ENCODE data around the gene ANKRD63. TPM values are rescaled to one million over a fixed set of nuclear protein-coding genes. Genes with fewer than 3 reads are reported as not detected.

The ANKRD63 gene
- total and polyA plus RNA-seq, 9 of the 15 experiments (the other 6 are each of a cell fraction or from before 2014, with no cell fraction given), result 1.3 to 2.0 (median 1.8) TPM; not detected in 6

DNA sequence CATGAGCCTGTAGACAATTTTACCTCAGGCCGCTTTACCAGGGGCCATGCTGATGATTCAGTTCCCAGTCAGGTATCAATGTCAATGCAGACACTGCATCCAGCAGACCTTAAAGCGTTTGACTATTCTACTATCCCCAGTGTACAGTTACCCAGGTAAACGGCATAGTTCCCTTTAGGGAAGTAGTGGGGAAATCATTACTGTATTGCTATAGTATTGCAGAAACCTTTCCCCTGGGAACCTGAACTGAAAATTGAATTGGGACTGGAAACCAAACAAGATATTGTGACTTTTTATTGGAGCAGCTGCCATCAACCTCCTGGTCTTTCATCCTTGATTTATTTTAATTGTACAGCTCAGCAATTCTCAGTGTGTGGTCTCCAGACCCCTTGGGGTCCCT lies 34.1 kb upstream of the ANKRD63 start:
- no peaks in the 10 kb centered on the region for H3K9me1 ChIP-seq (ENCODE audit: control insufficient read depth, insufficient read depth, low read length)
- peaks cover 2 to 29% of the 10 kb centered on the region in 2 experiments; a peak in 3 of 5 replicates for H3K27me3 ChIP-seq (ENCODE audit: control insufficient read depth in 2 of 2, insufficient read depth in 2 of 2, low read length in 2 of 2)
- in situ Hi-C loops (cut with MboI) (no loop called here), intact Hi-C loops (cut with micrococcal nuclease) (no loop called here)
- no peak for DNase-seq (ENCODE audit: extremely low read depth in 1 of 4, low spot score in 3 of 4)
- ChIA-PET POLR2A (interaction anchor here (0.7 kb wide), 2 partner anchors 10 to 153 kb away, joined by 3 read pairs; no protein-coding TSS in a partner anchor), CTCF (ENCODE audit: low intra/inter-chr PET ratio) (interaction anchor here (0.8 kb wide), 1 partner anchor 21 kb away, joined by 3 read pairs; no protein-coding TSS in a partner anchor)
- 4% methylated on average over 3 of the region's 3 CpGs for WGBS (ENCODE audit: insufficient coverage, low coverage, missing lambda C conversion rate)
- H3K79me2 ChIP-seq (ENCODE audit: control insufficient read depth, insufficient read depth, low read length), result no peaks in the 10 kb centered on the region
- no peak for ATAC-seq
- H3K4me2 ChIP-seq (ENCODE audit: insufficient read depth, low read length), result no peak overlapping the region
- H4K20me1 ChIP-seq (replicated peaks; ENCODE audit: control insufficient read depth, insufficient read depth, low read length), result no peaks in the 10 kb centered on the region
- H3K27ac ChIP-seq (ENCODE audit: extremely low read depth, low read depth, low read length), result no peak overlapping the region
- no peaks in the 10 kb centered on the region for H3K36me3 ChIP-seq (ENCODE audit: control insufficient read depth, insufficient read depth, low read length)
- TF ChIP-seq RBM39 (optimal IDR thresholded peaks at IDR 0.05; ENCODE audit: low read depth, low read length) (no peak), ZNF316 (IDR thresholded peaks at IDR 0.05) (peak; percentile 41; the same call in 1 of the 2 replicates), C11orf30 (IDR thresholded peaks at IDR 0.05; ENCODE audit: low read depth) (0 out of 2 replicates have a peak, but pooled peaks have one; percentile 5)
- no TSS peak for BruUV-seq (replicated peaks)
- no peak overlapping the region for H3K9ac ChIP-seq (ENCODE audit: insufficient read depth in 1 of 2, low read depth in 2 of 2, low read length in 2 of 2)
- FAIRE-seq, result no peak
- no peak overlapping the region for H2AFZ ChIP-seq (ENCODE audit: low read depth, low read length)
- H3K4me3 ChIP-seq, result no peak overlapping the region
- H3K9me3 ChIP-seq (replicated peaks; ENCODE audit: control insufficient read depth, insufficient read depth, low read depth, low read length), result no peaks in the 10 kb centered on the region
- H3K4me1 ChIP-seq (replicated peaks in 1 of 2; ENCODE audit: control insufficient read depth in 2 of 2, insufficient read depth in 2 of 2, low read length in 2 of 2), result peaks cover 0 to 3% of the 10 kb centered on the region in 2 experiments; a peak in 2 of 5 replicates

DNA sequence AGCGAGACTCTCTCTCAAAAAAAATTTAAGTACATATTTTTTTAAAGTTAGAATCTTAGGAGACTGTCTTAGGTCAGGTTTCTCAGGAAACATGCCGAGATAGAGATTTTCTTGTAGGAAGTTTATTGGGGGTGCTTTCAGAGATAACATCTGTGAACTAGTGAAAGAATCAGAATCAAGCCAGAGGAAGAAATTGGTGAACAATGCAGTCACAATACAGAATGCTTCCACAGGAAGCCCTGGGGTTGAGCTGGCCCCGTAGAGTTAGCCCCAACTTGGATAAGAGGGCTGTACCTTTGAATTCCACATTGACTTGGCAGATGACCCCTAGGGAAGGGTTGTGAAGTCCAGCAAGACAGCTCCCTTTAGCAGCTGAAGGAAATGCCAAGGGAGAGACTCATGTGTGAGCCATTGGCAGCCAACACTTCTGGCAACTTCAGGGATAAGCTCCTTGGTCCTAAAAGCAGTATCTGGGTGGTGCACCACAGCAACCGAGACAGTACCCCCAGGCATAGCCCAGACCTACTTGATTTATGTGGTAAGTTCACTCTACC lies 31.9 kb upstream of the ANKRD63 start:
- POLR2A ChIA-PET, result interaction anchor here (0.9 to 1.3 kb wide), 2 partner anchors 12 to 27 kb away, joined by 3 to 4 read pairs; no protein-coding TSS in a partner anchor
- in situ Hi-C loops (cut with MboI) (loop anchor here (5.0 kb wide), 1 partner anchor 37 kb away; no protein-coding TSS in a partner anchor), intact Hi-C loops (cut with micrococcal nuclease) (no loop called here)
- peaks cover under 1 to 3% of the 10 kb centered on the region in 2 experiments; a peak in 3 of 5 replicates for H3K4me1 ChIP-seq (replicated peaks in 1 of 2; ENCODE audit: control insufficient read depth in 2 of 2, insufficient read depth in 2 of 2, low read length in 2 of 2)
- BruUV-seq (replicated peaks), result no TSS peak
- no peak overlapping the region for H3K9ac ChIP-seq (ENCODE audit: insufficient read depth in 1 of 2, low read depth in 2 of 2, low read length in 2 of 2)
- H3K27me3 ChIP-seq (ENCODE audit: control insufficient read depth in 2 of 2, insufficient read depth in 2 of 2, low read length in 2 of 2), result peaks cover 2 to 37% of the 10 kb centered on the region in 2 experiments; a peak in 3 of 5 replicates
- H3K4me2 ChIP-seq (ENCODE audit: insufficient read depth, low read length), result no peak overlapping the region
- 10% methylated on average over 4 of the region's 4 CpGs for WGBS (ENCODE audit: insufficient coverage, low coverage, missing lambda C conversion rate)
- no peak overlapping the region for H3K4me3 ChIP-seq
- H2AFZ ChIP-seq (ENCODE audit: low read depth, low read length), result no peak overlapping the region
- no peaks in the 10 kb centered on the region for H3K9me3 ChIP-seq (replicated peaks; ENCODE audit: control insufficient read depth, insufficient read depth, low read depth, low read length)
- CTCF ChIA-PET (ENCODE audit: low intra/inter-chr PET ratio), result no interaction called here
- no peaks in the 10 kb centered on the region for H3K36me3 ChIP-seq (ENCODE audit: control insufficient read depth, insufficient read depth, low read length)
- no peak for FAIRE-seq
- ATAC-seq, result no peak
- no peaks in the 10 kb centered on the region for H3K9me1 ChIP-seq (ENCODE audit: control insufficient read depth, insufficient read depth, low read length)
- no peaks in the 10 kb centered on the region for H4K20me1 ChIP-seq (replicated peaks; ENCODE audit: control insufficient read depth, insufficient read depth, low read length)
- H3K27ac ChIP-seq (ENCODE audit: extremely low read depth, low read depth, low read length), result no peak overlapping the region
- no peak for DNase-seq (ENCODE audit: extremely low read depth in 1 of 4, low spot score in 3 of 4)
- no peaks in the 10 kb centered on the region for H3K79me2 ChIP-seq (ENCODE audit: control insufficient read depth, insufficient read depth, low read length)
- TF ChIP-seq NR2C2 (CRISPR knock-in tag; IDR thresholded peaks at IDR 0.05) (no peak), NR2C2 (tag; IDR thresholded peaks at IDR 0.05) (no peak), NFYB (IDR thresholded peaks at IDR 0.05; ENCODE audit: extremely low read depth, insufficient read length) (no peak), BCL6 (CRISPR knock-in tag; IDR thresholded peaks at IDR 0.05) (no peak), SRSF3 (IDR thresholded peaks at IDR 0.05; ENCODE audit: insufficient read depth, low read length) (no peak), RBM25 (IDR thresholded peaks at IDR 0.05; ENCODE audit: low read depth, low read length, severe bottlenecking) (no peak), NCOA6 (IDR thresholded peaks at IDR 0.05) (no peak), SRSF1 (IDR thresholded peaks at IDR 0.05; ENCODE audit: low read depth, low read length) (no peak), YY1 (IDR thresholded peaks at IDR 0.05; ENCODE audit: borderline replicate concordance in 1 of 3, control insufficient read depth in 1 of 3, extremely low read depth in 1 of 3, insufficient read depth in 3 of 3, insufficient read length in 1 of 3, insufficient replicate concordance in 2 of 3, low read depth in 1 of 3, low read length in 2 of 3) (no peak), FOXM1 (IDR thresholded peaks at IDR 0.05; ENCODE audit: low read depth) (no peak), FOXM1 (CRISPR knock-in tag; IDR thresholded peaks at IDR 0.05; ENCODE audit: low read depth) (no peak), DDX20 (tag; IDR thresholded peaks at IDR 0.05; ENCODE audit: low read depth) (no peak)
- TF ChIP-seq, protein P1, sequence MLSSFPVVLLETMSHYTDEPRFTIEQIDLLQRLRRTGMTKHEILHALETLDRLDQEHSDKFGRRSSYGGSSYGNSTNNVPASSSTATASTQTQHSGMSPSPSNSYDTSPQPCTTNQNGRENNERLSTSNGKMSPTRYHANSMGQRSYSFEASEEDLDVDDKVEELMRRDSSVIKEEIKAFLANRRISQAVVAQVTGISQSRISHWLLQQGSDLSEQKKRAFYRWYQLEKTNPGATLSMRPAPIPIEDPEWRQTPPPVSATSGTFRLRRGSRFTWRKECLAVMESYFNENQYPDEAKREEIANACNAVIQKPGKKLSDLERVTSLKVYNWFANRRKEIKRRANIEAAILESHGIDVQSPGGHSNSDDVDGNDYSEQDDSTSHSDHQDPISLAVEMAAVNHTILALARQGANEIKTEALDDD (IDR thresholded peaks at IDR 0.05), result no peak

Data from K562 (cell line).